GM20000 (cell line): ENCODE data around the gene TOMM22.

ENCODE experiments used
- DNase-seq: peaks from one replicate; pipeline ENCODE4 v3.0.0; 2012; ENCODE audit warnings: low spot score
- TF ChIP-seq, protein P1 (sequence below): IDR thresholded peaks from 2 replicates; pipeline ENCODE4 v1.5.1; 2012; ENCODE audit warnings: mild to moderate bottlenecking, control low read depth; ENCODE audit errors: extremely low read depth, missing control alignments

TOMM22 gene

DNA sequence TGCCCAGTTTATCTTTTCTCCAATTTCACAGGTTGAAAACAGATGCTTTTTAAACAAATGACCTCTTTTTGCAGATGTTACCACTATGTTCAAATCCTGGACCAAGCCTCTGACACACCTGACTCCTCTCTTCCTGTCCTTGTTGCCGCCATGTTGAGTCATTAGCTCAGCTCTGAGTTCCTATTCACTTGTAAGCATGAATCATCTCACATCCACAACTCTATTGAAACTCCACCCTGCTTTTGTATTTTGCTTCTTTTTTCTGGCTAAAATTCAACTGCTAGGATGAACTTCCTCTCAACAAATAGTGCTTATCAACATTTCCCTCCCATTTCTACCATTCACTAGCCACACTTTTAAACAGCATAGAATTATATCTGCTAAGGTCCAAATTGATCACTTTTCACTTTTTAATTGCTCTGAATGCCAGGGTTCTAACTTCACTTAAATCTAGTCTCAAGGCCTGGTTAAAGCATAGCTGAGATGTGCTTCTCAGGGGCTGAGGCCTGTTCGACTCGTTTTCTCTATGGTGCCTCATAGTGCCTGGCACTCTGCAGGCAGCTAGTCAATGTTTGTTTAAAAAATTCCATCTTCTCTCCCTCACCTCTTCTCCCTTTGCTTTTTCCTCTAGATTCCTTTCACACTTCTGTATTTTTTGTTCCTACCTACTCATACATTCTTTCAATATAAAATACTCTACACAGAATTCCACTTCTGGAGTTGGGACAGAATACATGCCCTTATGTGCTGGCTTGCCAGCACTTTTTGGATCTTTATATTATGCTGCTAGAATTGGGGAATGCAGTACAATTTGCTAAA is 15.1 kb downstream of the TOMM22 start:
- DNase-seq = no peak

DNA sequence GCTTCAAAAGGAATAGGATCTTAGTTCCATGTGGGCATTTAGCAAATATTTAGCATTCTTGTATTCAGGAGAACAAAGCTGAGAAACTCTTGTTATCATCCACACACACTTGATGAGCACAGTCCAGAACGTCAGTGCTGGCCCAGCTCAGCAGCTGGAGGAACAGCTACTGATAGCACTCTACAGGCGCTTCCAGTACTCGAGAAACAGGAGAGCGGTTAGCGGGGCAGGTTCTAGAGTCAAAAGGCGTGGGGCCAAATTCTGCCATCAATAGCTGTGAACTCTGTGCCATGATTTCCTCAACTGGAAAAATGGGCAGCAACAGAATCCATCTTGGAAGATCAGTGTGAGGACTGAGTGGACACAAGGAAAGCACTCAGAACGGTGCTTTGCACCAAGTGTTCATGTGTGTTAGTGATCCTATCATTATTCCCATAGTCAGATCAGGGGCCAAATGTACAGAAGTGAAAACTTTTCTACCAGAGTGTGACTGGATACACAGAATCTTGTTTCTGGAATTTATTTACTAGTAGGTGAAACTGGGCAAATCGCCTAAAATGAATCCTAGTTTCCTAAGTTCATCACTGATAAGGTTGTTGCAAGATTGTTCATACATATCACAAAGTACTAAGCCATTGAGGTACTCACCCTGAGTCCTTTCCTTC is 15.8 kb downstream of the TOMM22 start:
- DNase-seq = no peak
- TF ChIP-seq, protein P1, sequence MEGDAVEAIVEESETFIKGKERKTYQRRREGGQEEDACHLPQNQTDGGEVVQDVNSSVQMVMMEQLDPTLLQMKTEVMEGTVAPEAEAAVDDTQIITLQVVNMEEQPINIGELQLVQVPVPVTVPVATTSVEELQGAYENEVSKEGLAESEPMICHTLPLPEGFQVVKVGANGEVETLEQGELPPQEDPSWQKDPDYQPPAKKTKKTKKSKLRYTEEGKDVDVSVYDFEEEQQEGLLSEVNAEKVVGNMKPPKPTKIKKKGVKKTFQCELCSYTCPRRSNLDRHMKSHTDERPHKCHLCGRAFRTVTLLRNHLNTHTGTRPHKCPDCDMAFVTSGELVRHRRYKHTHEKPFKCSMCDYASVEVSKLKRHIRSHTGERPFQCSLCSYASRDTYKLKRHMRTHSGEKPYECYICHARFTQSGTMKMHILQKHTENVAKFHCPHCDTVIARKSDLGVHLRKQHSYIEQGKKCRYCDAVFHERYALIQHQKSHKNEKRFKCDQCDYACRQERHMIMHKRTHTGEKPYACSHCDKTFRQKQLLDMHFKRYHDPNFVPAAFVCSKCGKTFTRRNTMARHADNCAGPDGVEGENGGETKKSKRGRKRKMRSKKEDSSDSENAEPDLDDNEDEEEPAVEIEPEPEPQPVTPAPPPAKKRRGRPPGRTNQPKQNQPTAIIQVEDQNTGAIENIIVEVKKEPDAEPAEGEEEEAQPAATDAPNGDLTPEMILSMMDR = no peak

More for the DNA sequence above, 15.1 kb downstream of the TOMM22 start:
- TF ChIP-seq, protein P1 = no peak

DNA sequence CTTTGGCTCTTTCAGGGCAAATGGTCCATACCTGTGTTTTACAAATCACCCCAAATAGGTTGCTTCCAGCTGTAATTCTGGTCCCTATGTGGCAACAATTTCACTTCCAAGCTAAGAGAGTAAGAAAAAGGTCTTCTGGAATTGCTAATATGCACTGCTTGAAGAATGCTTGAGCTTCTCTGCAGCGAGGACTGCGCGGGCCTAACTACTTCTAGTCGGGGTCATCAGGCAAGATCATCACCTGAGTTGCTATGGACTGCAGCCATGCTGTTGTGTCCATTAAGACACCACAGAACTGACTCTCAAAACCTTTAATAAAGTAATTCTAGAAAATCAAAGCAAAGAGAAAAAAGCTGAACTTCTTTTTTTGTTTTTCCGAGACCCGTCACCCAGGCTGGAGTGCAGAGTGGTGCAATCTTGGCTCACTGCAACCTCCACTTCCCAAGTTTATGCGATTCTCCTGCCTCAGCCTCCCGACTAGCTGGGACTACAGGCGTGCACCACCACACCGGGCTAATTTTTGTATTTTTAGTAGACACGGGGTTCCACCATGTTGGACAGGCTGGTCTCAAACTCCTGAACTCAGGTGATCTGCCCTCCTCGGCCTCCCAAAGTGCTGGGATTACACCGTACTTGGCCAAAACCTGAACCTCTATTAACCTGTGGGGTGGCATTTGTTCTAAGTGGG is 16.8 kb downstream of the TOMM22 start:
- DNase-seq = no peak

DNA sequence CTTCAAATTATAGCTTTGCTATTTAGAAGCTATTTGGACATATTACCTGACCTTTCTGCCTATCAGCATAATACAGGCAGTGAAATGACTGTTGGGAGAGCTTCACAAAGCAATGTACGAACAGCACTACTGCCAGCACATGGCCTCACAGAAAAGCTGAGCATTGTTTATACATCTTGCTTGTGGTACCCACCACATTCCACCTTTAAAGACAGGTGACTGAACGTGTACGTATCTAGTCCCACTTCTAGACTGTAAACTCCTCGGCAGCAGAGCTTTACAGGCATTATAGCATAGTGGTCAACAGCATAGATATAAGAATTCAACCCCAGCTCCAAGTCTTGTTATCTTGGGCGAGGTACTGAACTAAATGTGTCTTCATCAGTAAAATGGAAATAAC is 17.4 kb downstream of the TOMM22 start:
- DNase-seq = no peak
- TF ChIP-seq, protein P1 = no peak

More for the DNA sequence above, 16.8 kb downstream of the TOMM22 start:
- TF ChIP-seq, protein P1 = no peak

DNA sequence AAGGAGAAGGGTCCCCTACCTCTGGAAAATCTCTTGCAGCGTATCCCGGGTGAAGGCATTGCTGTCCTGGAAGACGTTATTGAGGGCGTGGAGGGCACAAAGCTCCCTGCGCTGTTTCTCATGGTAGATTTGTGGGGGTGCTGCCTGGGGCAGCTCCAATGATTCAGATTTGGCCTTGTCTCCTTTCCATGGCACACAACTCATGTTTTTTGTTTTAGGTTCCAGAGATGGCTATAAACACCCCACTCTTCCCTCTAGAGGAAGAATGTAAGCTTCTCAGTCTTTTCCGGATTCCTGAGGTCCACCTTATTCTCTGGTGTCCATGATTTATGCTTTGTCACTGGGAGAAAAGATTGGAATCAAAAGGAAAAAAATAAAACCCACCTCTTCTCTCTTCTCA is 18.0 kb downstream of the TOMM22 start:
- TF ChIP-seq, protein P1 = no peak
- DNase-seq = no peak

DNA sequence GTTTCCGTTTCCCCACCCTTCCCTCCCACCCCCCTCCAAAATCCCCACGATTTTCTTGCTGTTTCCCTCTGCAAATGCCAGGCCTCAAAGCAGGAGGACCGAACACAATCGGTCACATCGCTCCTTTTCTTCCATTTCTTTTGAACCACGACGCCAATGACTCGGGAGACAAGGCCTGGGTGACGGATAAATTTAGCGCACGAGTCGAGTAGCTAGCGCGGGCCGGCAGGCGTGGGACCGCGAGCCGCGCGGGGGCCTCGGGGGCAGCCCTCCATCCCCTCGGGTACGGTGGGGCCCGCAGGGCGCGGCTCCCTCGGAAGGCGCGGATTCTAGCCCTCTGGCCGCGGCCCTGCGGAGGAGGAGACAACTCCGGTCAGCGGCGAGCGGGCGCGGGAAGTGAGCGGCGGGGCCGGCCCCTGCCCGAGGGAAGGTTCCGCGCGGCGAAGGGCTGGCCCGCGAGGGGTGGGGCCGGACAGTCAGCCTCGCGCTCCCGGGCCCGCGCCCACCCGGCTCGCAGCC is 18.6 kb downstream of the TOMM22 start:
- TF ChIP-seq, protein P1 = no peak
- DNase-seq = no peak
